Esophagus mucosa (tissue), 1 donor: ENCODE data around the gene PEAR1. TPM values are rescaled to one million over a fixed set of nuclear protein-coding genes. Genes with fewer than 3 reads are reported as not detected.

Source experiments
- ATAC-seq: fragments of 200-7000 bp; cut with Tn5 transposase; one replicate; pipeline ENCODE4 v1.9.1; 2020
- total RNA-seq: library from RNA; stranded (reverse); gene quantifications from one replicate; pipeline ENCODE4 v1.2.4, GENCODE V29; 2023
- donor health status: DM: yes; HTN: yes; CAD: no.

The PEAR1 gene
- total RNA-seq: 1.6 TPM

GRCh38 chr1:156893048-156893953 lies at the start of gene PEAR1:
Gene PEAR1 (plus strand): TSS chr1:156893718. CDS start chr1:156903927, 10,209 bp downstream.
- no peak for ATAC-seq

GRCh38 chr1:156844102-156844501 lies 49.4 kb upstream of the PEAR1 start:
- no peak for ATAC-seq

GRCh38 chr1:156844638-156845037 lies 48.9 kb upstream of the PEAR1 start:
- ATAC-seq: no peak

GRCh38 chr1:156845055-156845952 lies 48.2 kb upstream of the PEAR1 start:
- no peak for ATAC-seq

- no peak for ATAC-seq
Observed at GRCh38 chr1:156845953-156846545, 47.5 kb upstream of the PEAR1 start.

GRCh38 chr1:156846643-156847042 lies 46.9 kb upstream of the PEAR1 start:
- ATAC-seq: no peak

- ATAC-seq: no peak
Observed at GRCh38 chr1:156847591-156848460, 45.7 kb upstream of the PEAR1 start.

- peak; percentile 13 for ATAC-seq
Observed at GRCh38 chr1:156848461-156849150, 44.9 kb upstream of the PEAR1 start.

GRCh38 chr1:156849151-156849496 lies 44.4 kb upstream of the PEAR1 start:
- ATAC-seq: no peak

GRCh38 chr1:156851779-156852417 lies 41.6 kb upstream of the PEAR1 start:
- ATAC-seq: no peak

GRCh38 chr1:156852418-156852874 lies 41.1 kb upstream of the PEAR1 start:
- no peak for ATAC-seq

GRCh38 chr1:156853761-156854160 lies 39.8 kb upstream of the PEAR1 start:
- ATAC-seq: no peak

GRCh38 chr1:156854634-156855033 lies 38.9 kb upstream of the PEAR1 start:
- ATAC-seq: no peak

GRCh38 chr1:156856282-156856785 lies 37.2 kb upstream of the PEAR1 start:
- ATAC-seq: no peak

GRCh38 chr1:156857532-156857931 lies 36.0 kb upstream of the PEAR1 start:
- ATAC-seq: no peak

- no peak for ATAC-seq
Observed at GRCh38 chr1:156858555-156858956, 35.0 kb upstream of the PEAR1 start.

GRCh38 chr1:156858959-156859522 lies 34.5 kb upstream of the PEAR1 start, which contains the start of gene INSRR:
Gene INSRR (minus strand): TSS chr1:156859117. CDS start chr1:156858621, 496 bp downstream.
- no peak for ATAC-seq

- no peak for ATAC-seq
Observed at GRCh38 chr1:156859523-156860112, 33.9 kb upstream of the PEAR1 start.

- ATAC-seq: peak; percentile 34
Observed at GRCh38 chr1:156860113-156860627, 33.3 kb upstream of the PEAR1 start.
